ENCODE data around the gene SDK1. TPM values are rescaled to one million over a fixed set of nuclear protein-coding genes. Genes with fewer than 3 reads are reported as not detected.

SDK1 gene
- total and polyA plus RNA-seq, 10 of the 15 experiments (the other 5 are each of a cell fraction or from before 2014, with no cell fraction given): 0.14 to 0.33 TPM; not detected in 8

- Histone ChIP-seq H2AFZ (ENCODE audit: control insufficient read depth, low read depth, low read length) (no peak overlapping the region), H3K9me3 (replicated peaks; ENCODE audit: control insufficient read depth, insufficient read depth, low read length) (no peaks in the 10 kb centered on the region), H3K36me3 (ENCODE audit: control insufficient read depth in 2 of 2, insufficient read depth in 2 of 2, low read length in 1 of 2) (no peaks in the 10 kb centered on the region), H3K79me2 (ENCODE audit: control insufficient read depth, insufficient read depth, low read length) (no peaks in the 10 kb centered on the region), H3K4me1 (ENCODE audit: control insufficient read depth, insufficient read depth, low read length) (no peaks in the 10 kb centered on the region), H3K4me2 (ENCODE audit: control insufficient read depth, insufficient read depth) (no peak overlapping the region), H3K27me3 (replicated peaks in 1 of 2; ENCODE audit: control insufficient read depth in 2 of 2, insufficient read depth in 2 of 2, low read length in 1 of 2) (no peaks in the 10 kb centered on the region), H3K9ac (ENCODE audit: control insufficient read depth, insufficient read depth, low read length) (no peak overlapping the region), H4K20me1 (ENCODE audit: control insufficient read depth, insufficient read depth) (no peaks in the 10 kb centered on the region), H3K27ac (ENCODE audit: control insufficient read depth, insufficient read depth) (no peak overlapping the region), H3K4me3 (no peak overlapping the region)
- ChIA-PET CTCF (interaction anchor here (0.7 kb wide), 1 partner anchor 9 kb away, joined by 3 read pairs; no protein-coding TSS in a partner anchor), SMC1A (ENCODE audit: uncharacterized antibody, unreplicated experiment) (no interaction called here), POLR2A (no interaction called here), RAD21 (ENCODE audit: unreplicated experiment) (no interaction called here)
- intact Hi-C loops (cut with micrococcal nuclease; ENCODE audit: unreplicated experiment) (no loop called here), in situ Hi-C loops (cut with MboI) (no loop called here)
- DNase-seq (ENCODE audit: low read depth, low spot score): no peak
- no peak for FAIRE-seq
- ATAC-seq: no peak
- WGBS (ENCODE audit: insufficient coverage, insufficient replicate concordance, low lambda C conversion rate, missing lambda C conversion rate): 34% methylated on average over 8 of the region's 8 CpGs
- TF ChIP-seq STAT3 (IDR thresholded peaks at IDR 0.05; ENCODE audit: low read depth, low read length): no peak
- no peak for TF ChIP-seq SKIL (IDR thresholded peaks at IDR 0.05; ENCODE audit: low read depth, poor library complexity, severe bottlenecking)
- no peak for TF ChIP-seq NFYA (IDR thresholded peaks at IDR 0.05; ENCODE audit: borderline replicate concordance, low read depth, low read length)
- TF ChIP-seq RB1 (IDR thresholded peaks at IDR 0.05; ENCODE audit: borderline replicate concordance): no peak
- TF ChIP-seq FOS (IDR thresholded peaks at IDR 0.05; ENCODE audit: borderline replicate concordance, extremely low read depth, insufficient read length): no peak
- no peak for TF ChIP-seq RBBP5 (conservative IDR thresholded peaks at IDR 0.05)
- TF ChIP-seq MLLT1 (IDR thresholded peaks at IDR 0.05): no peak
- no peak for TF ChIP-seq ATF2 (IDR thresholded peaks at IDR 0.05; ENCODE audit: low read length)
- no TSS peak for BruUV-seq (replicated peaks)
Measured at GRCh38 chr7:3461923-3462322, 160.9 kb downstream of the SDK1 start.

All from GM12878 (cell line).